ENCODE measurements around the gene SCGB1D1. TPM values are rescaled to one million over a fixed set of nuclear protein-coding genes. Genes with fewer than 3 reads are reported as not detected.
"Not testable (repeated sequence)": the region's sequence is repeated elsewhere in the genome, so short reads cannot be mapped to it uniquely, and the experiment has no call there.

Gene SCGB1D1
- total RNA-seq, 1 experiment from 2014 or later: not detected

DNA sequence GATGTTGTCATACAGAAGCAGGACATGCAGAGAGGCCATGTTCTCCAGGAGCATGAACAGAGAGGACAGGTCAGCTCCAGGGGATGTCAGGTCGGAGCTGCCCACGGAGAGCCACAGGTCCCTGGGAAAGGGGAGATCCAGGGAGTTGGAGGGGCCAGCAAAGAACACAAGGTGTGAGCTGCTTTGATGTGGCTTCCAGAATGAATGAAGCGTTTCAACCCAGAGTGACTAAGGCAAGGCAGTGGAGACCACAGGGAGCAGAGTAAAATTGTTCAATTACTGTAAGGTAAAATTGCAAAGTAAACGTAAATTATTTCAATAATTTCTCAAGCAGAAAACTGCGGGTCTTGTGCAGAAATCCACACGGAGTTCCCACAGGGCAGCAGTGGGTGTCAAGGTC, 12.9 kb downstream of the SCGB1D1 start:
- ChIA-PET POLR2A (ENCODE audit: unreplicated experiment) (no interaction called here), CTCF (no interaction called here)
- intact Hi-C loops (cut with micrococcal nuclease; ENCODE audit: unreplicated experiment): no loop called here
- Histone ChIP-seq H3K27ac (no peak overlapping the region), H3F3A (ENCODE audit: insufficient read depth, low read depth) (no peaks in the 10 kb centered on the region), H3K79me2 (ENCODE audit: low read depth) (no peaks in the 10 kb centered on the region), H3K9me3 (ENCODE audit: insufficient read depth, low read depth) (no peaks in the 10 kb centered on the region), H3K27me3 (ENCODE audit: insufficient read depth, low read depth) (peaks cover 93% of the 10 kb centered on the region), H3K4me3 (no peak overlapping the region), H3K4me2 (no peak overlapping the region), H3K4me1 (replicated peaks; ENCODE audit: insufficient read depth) (no peaks in the 10 kb centered on the region), H3K9me2 (ENCODE audit: insufficient read depth) (no peaks in the 10 kb centered on the region), H4K20me1 (ENCODE audit: insufficient read depth) (no peaks in the 10 kb centered on the region), H3K36me3 (ENCODE audit: low read depth) (no peaks in the 10 kb centered on the region), H2AFZ (no peak overlapping the region)
- DNase-seq: no peak
- BruUV-seq (replicated peaks): no TSS peak
- TF ChIP-seq, protein P1, sequence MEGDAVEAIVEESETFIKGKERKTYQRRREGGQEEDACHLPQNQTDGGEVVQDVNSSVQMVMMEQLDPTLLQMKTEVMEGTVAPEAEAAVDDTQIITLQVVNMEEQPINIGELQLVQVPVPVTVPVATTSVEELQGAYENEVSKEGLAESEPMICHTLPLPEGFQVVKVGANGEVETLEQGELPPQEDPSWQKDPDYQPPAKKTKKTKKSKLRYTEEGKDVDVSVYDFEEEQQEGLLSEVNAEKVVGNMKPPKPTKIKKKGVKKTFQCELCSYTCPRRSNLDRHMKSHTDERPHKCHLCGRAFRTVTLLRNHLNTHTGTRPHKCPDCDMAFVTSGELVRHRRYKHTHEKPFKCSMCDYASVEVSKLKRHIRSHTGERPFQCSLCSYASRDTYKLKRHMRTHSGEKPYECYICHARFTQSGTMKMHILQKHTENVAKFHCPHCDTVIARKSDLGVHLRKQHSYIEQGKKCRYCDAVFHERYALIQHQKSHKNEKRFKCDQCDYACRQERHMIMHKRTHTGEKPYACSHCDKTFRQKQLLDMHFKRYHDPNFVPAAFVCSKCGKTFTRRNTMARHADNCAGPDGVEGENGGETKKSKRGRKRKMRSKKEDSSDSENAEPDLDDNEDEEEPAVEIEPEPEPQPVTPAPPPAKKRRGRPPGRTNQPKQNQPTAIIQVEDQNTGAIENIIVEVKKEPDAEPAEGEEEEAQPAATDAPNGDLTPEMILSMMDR (conservative IDR thresholded peaks at IDR 0.05): no peak
- TF ChIP-seq EZH2 (IDR thresholded peaks at IDR 0.05; ENCODE audit: low read depth): no peak

DNA sequence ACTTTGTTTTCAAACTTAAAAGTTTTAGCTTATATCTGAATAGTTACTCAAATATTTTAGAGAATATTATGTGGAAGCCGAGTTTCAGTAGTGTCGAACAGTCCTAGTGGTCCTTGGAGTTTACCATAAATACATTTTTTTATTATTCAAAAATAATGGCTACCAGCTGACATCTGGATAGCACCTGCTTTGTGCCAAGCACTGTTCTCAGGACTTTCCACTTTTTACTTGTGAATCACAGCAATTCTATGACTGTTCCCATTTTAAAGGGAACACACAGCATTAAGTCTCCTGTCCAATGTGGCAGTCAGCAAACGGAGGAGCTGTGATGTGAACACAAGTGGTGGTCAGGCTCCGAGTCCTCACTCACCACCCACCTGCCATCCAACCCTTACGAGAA, 14.4 kb downstream of the SCGB1D1 start:
- intact Hi-C loops (cut with micrococcal nuclease; ENCODE audit: unreplicated experiment): no loop called here
- Histone ChIP-seq H3K4me2 (no peak overlapping the region), H4K20me1 (ENCODE audit: insufficient read depth) (no peaks in the 10 kb centered on the region), H3K27me3 (ENCODE audit: insufficient read depth, low read depth) (peaks cover 89% of the 10 kb centered on the region), H3F3A (ENCODE audit: insufficient read depth, low read depth) (no peaks in the 10 kb centered on the region), H3K27ac (no peak overlapping the region), H2AFZ (no peak overlapping the region), H3K9me2 (ENCODE audit: insufficient read depth) (no peaks in the 10 kb centered on the region), H3K4me1 (replicated peaks; ENCODE audit: insufficient read depth) (no peaks in the 10 kb centered on the region), H3K79me2 (ENCODE audit: low read depth) (no peaks in the 10 kb centered on the region), H3K9me3 (ENCODE audit: insufficient read depth, low read depth) (no peaks in the 10 kb centered on the region), H3K4me3 (no peak overlapping the region), H3K36me3 (ENCODE audit: low read depth) (no peaks in the 10 kb centered on the region)
- POLR2A ChIA-PET (ENCODE audit: unreplicated experiment): no interaction called here
- DNase-seq: no peak
- BruUV-seq (replicated peaks): no TSS peak
- TF ChIP-seq, protein P1 (conservative IDR thresholded peaks at IDR 0.05): no peak
- no peak for TF ChIP-seq EZH2 (IDR thresholded peaks at IDR 0.05; ENCODE audit: low read depth)
- CTCF ChIA-PET: no interaction called here

DNA sequence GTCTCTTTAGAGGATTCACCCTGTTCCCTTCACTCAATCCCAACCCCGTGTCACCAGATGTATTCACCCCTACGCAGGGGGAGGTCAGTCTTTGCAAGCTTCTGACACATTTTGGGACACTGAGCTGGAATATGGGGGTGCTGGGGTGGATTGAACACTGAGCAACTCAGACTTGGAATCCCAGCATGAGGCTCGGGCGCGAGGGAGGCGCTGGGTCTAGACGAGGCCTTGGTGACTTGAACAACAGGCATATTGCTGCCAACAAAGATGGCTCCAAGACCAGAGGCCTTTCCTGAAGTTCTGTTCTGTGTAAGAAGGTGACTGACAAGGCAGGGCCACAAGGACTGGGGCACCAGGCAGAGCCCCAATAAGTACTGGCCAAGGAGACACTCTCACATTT, 15.4 kb downstream of the SCGB1D1 start:
- Histone ChIP-seq H3K27ac (no peak overlapping the region), H2AFZ (no peak overlapping the region), H3K36me3 (ENCODE audit: low read depth) (no peaks in the 10 kb centered on the region), H3K4me1 (replicated peaks; ENCODE audit: insufficient read depth) (no peaks in the 10 kb centered on the region), H3K9me3 (ENCODE audit: insufficient read depth, low read depth) (no peaks in the 10 kb centered on the region), H3K4me2 (no peak overlapping the region), H3K4me3 (no peak overlapping the region), H4K20me1 (ENCODE audit: insufficient read depth) (no peaks in the 10 kb centered on the region), H3F3A (ENCODE audit: insufficient read depth, low read depth) (no peaks in the 10 kb centered on the region), H3K27me3 (ENCODE audit: insufficient read depth, low read depth) (peaks cover 87% of the 10 kb centered on the region), H3K9me2 (ENCODE audit: insufficient read depth) (no peaks in the 10 kb centered on the region), H3K79me2 (ENCODE audit: low read depth) (no peaks in the 10 kb centered on the region)
- ChIA-PET POLR2A (ENCODE audit: unreplicated experiment) (no interaction called here), CTCF (interaction anchor here (0.6 kb wide), 1 partner anchor 269 kb away, joined by 3 read pairs; no protein-coding TSS in a partner anchor)
- no peak for DNase-seq
- intact Hi-C loops (cut with micrococcal nuclease; ENCODE audit: unreplicated experiment): no loop called here
- no TSS peak for BruUV-seq (replicated peaks)
- TF ChIP-seq, protein P1 (conservative IDR thresholded peaks at IDR 0.05): no peak
- no peak for TF ChIP-seq EZH2 (IDR thresholded peaks at IDR 0.05; ENCODE audit: low read depth)

DNA sequence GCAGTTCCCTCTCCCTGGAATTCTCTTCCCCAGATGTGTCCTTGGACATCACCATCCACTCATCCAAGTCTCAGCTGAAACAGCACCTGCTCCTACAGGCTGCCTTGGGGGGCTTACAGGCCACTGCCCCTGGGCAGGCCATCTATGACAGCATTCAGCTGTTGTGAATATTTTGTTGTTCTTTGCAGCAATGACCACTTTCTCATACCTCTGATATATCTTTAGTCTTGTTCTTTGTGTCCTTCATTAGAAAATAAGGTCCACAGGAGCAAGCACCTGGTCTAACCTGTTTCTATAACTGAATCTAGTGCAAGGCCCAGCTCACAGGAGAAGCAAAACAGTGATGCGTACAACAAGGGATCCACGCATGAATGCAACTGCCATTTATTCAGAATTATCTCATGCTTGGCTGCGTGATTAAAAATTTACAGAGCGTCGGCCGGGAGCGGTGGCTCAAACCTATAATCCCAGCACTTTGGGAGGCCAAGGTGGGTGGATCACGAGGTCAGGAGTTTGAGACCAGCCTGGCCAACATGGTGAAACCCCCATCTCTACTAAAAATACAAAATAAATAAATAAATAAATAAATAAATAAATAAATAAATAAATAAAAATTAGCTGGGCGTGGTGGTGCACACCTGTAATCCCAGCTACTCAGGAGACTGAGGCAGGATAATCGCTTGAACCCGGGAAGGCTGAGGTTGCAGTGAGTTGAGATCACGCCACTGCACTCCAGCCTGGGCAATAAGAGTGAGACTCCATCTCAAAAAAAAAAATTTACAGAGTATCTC, 16.5 kb downstream of the SCGB1D1 start:
- H3K36me3 ChIP-seq (ENCODE audit: low read depth); H4K20me1 ChIP-seq (ENCODE audit: insufficient read depth); BruUV-seq (replicated peaks); H3F3A ChIP-seq (ENCODE audit: insufficient read depth, low read depth); H3K27ac ChIP-seq; POLR2A ChIA-PET (ENCODE audit: unreplicated experiment); H3K9me3 ChIP-seq (ENCODE audit: insufficient read depth, low read depth); DNase-seq; H3K4me1 ChIP-seq (replicated peaks; ENCODE audit: insufficient read depth); intact Hi-C loops (cut with micrococcal nuclease; ENCODE audit: unreplicated experiment); H3K4me2 ChIP-seq; H3K9me2 ChIP-seq (ENCODE audit: insufficient read depth); H3K79me2 ChIP-seq (ENCODE audit: low read depth); H3K4me3 ChIP-seq; H2AFZ ChIP-seq: not testable (repeated sequence)
- peaks cover 87% of the 10 kb centered on the region for H3K27me3 ChIP-seq (ENCODE audit: insufficient read depth, low read depth)
- CTCF ChIA-PET: interaction anchor here (0.7 kb wide), 1 partner anchor 106 kb away, joined by 3 read pairs; no protein-coding TSS in a partner anchor
